CD4-positive, CD25-positive, alpha-beta regulatory T cell (primary cell): ENCODE measurements around the gene MED16. TPM values are rescaled to one million over a fixed set of nuclear protein-coding genes. Genes with fewer than 3 reads are reported as not detected.
A peak's percentile ranks its signal among the peaks of the same experiment; 100 is the strongest.

Experiments used
- ATAC-seq, 2 donors: fragments of 150-1000 bp; cut with Tn5 transposase; one replicate each; pipeline ENCODE4 v1.10.0; 2021; ENCODE audit warnings: low read depth in 2 of 2, moderate number of reproducible peaks in 2 of 2, moderate library complexity in 1 of 2
- DNase-seq, 3 donors: peaks; one replicate each; pipeline versions ENCODE4 v3.0.0 to v3.0.0-alpha.2; 2012 to 2022; ENCODE audit warnings: mixed read lengths in 1 of 3
- H3K27ac ChIP-seq: one replicate; pipeline ENCODE4 v1.7.0; 2013; ENCODE audit warnings: mild to moderate bottlenecking, low read length; ENCODE audit not compliant: insufficient read depth, poor library complexity, severe bottlenecking
- H3K27me3 ChIP-seq: one replicate; pipeline ENCODE4 v1.7.0; 2013; ENCODE audit warnings: low read length; ENCODE audit not compliant: control insufficient read depth, insufficient read depth
- H3K36me3 ChIP-seq: one replicate; pipeline ENCODE4 v1.7.0; 2013; ENCODE audit warnings: mild to moderate bottlenecking, low read length, moderate library complexity; ENCODE audit not compliant: control insufficient read depth, insufficient read depth
- H3K4me1 ChIP-seq: 2 replicates; pipeline ENCODE4 v1.7.0; 2013; ENCODE audit warnings: mild to moderate bottlenecking, low read length; ENCODE audit not compliant: insufficient read depth, control insufficient read depth, poor library complexity, severe bottlenecking
- H3K4me3 ChIP-seq: one replicate; pipeline ENCODE4 v1.7.0; 2013; ENCODE audit warnings: low read depth, mild to moderate bottlenecking, low read length, moderate library complexity
- H3K9me3 ChIP-seq, 2 experiments: 1 replicate in 1 of 2; 2 replicates in 1 of 2; pipeline ENCODE4 v1.7.0; 2013; ENCODE audit warnings: low read length in 2 of 2, mild to moderate bottlenecking in 1 of 2, moderate library complexity in 1 of 2; ENCODE audit not compliant: control insufficient read depth in 2 of 2
- H3K27ac Mint-ChIP-seq, 3 donors: one replicate each; pipeline ENCODE4 v1.8.0; 2020 to 2022; ENCODE audit warnings: mild to moderate bottlenecking in 3 of 3, mixed read lengths in 3 of 3, moderate library complexity in 2 of 3
- H3K27me3 Mint-ChIP-seq: one replicate; pipeline ENCODE4 v1.8.0; 2022; ENCODE audit warnings: mild to moderate bottlenecking, mixed read lengths
- H3K36me3 Mint-ChIP-seq: one replicate; pipeline ENCODE4 v1.8.0; 2020; ENCODE audit warnings: mixed read lengths
- H3K4me1 Mint-ChIP-seq, 4 donors: one replicate each; pipeline ENCODE4 v1.8.0; 2020 to 2022; ENCODE audit warnings: mixed read lengths in 4 of 4, mild to moderate bottlenecking in 1 of 4
- H3K4me3 Mint-ChIP-seq, 4 donors: one replicate each; pipeline ENCODE4 v1.8.0; 2020 to 2022; ENCODE audit warnings: mild to moderate bottlenecking in 4 of 4, mixed read lengths in 4 of 4, moderate library complexity in 3 of 4
- H3K9me3 Mint-ChIP-seq, 7 donors: one replicate each; pipeline ENCODE4 v1.8.0; 2020 to 2022; ENCODE audit warnings: mixed read lengths in 7 of 7, mild to moderate bottlenecking in 3 of 7, moderate library complexity in 2 of 7
- polyA plus RNA-seq, 4 donors: library from polyadenylated mRNA; unstranded; fragments of 300-500 nt; fragmentation: Illumina TruSeq; gene quantifications; one replicate each; pipeline ENCODE4 v1.2.3, GENCODE V29; 2021
- total RNA-seq: library from RNA; stranded (reverse); gene quantifications from one replicate; pipeline ENCODE4 v1.2.3, GENCODE V29; 2022

Gene MED16
- total and polyA plus RNA-seq, 5 donors from 2014 or later = 61.9 to 91.7 (median 79.5) TPM

DNA sequence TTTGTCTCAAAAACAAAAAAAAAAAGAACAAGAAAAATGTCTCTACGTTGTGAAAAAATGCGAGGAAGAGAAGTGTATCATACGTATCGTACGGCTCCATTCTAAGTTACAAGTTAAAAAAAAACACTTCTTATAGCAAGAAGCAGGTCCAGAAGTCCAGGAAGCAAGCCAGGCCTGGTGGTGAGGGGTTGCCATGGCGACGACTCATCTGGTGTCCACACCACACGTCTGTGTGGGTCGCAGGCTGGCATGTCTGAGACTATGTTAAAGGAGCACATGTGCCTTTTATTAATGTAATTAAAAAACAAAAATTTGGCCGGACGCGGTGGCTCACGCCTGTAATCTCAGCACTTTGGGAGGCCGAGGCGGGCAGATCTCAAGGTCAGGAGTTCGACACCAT lies 5.9 kb downstream of the MED16 start:
- Histone ChIP-seq H3K4me1 (peaks cover 7% of the 10 kb centered on the region), H3K9me3 (no peaks in the 10 kb centered on the region), H3K36me3 (peaks cover 55% of the 10 kb centered on the region), H3K4me3 (no peak overlapping the region), H3K27ac (no peak overlapping the region), H3K27me3 (no peaks in the 10 kb centered on the region)
- no peaks in the 10 kb centered on the region for H3K27me3 Mint-ChIP-seq
- H3K4me1 Mint-ChIP-seq = peaks cover 0 to 37% (median 4%) of the 10 kb centered on the region in 4 donors
- ATAC-seq (no peak), DNase-seq (no peak)
- H3K9me3 Mint-ChIP-seq = no peaks in the 10 kb centered on the region
- no peaks in the 10 kb centered on the region for H3K36me3 Mint-ChIP-seq
- H3K27ac Mint-ChIP-seq = no peak overlapping the region
- H3K4me3 Mint-ChIP-seq = no peak overlapping the region

GRCh38 chr19:885536-886224 lies 7.3 kb downstream of the MED16 start:
- H3K4me3 ChIP-seq = no peak overlapping the region
- DNase-seq (no peak), ATAC-seq (no peak)
- Mint-ChIP-seq H3K27ac (no peak overlapping the region), H3K36me3 (no peaks in the 10 kb centered on the region), H3K9me3 (no peaks in the 10 kb centered on the region), H3K4me1 (peaks cover 0 to 32% (median 2%) of the 10 kb centered on the region in 4 donors), H3K4me3 (no peak overlapping the region), H3K27me3 (no peaks in the 10 kb centered on the region)
- H3K36me3 ChIP-seq = peaks cover 68% of the 10 kb centered on the region
- H3K9me3 ChIP-seq = no peaks in the 10 kb centered on the region
- H3K4me1 ChIP-seq = peaks cover 2% of the 10 kb centered on the region
- H3K27ac ChIP-seq = no peak overlapping the region
- H3K27me3 ChIP-seq = no peaks in the 10 kb centered on the region

DNA sequence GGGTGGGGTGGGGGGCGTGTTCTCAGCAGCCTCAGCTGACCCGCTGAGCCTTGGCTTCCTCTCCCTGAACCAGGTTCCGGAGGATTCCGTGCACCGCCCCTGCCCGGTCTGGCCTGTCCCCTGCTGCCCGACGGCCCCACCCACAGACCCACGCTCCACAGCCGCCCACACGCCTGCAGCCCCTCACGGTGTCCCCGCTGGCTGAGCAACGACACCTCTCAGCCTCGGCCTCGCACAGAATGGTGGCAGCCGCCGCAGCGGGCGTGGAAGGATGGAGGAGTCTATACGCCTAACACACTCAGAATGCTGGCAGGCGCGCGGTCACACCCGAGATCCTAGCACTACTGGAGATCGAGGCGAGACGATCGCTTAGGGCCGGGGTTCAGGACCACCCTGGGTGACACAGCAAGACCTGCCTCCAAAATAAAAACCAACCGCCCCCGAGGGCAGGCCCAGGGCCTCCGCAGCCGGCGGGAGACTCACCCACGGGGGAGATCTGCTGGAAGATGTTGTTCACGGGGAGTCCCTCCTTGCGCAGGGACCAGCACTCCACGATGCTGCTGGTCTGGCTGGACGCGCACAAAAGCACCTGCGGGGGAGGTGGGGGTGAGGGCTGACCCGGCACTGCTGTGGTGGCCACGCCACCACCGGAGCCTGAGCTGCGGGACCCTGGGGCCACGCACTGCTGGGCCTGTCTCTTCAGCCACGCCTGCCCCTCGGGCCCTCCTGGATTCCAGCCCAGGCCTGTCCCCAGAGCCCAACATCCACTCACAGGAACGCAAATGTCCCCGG lies 8.4 kb downstream of the MED16 start:
- no peak overlapping the region for H3K27ac Mint-ChIP-seq
- H3K4me1 ChIP-seq = no peaks in the 10 kb centered on the region
- no peak overlapping the region for H3K4me3 Mint-ChIP-seq
- ATAC-seq (no peak), DNase-seq (no peak)
- peaks cover 60% of the 10 kb centered on the region for H3K36me3 ChIP-seq
- H3K9me3 ChIP-seq = no peaks in the 10 kb centered on the region
- H3K4me3 ChIP-seq = no peak overlapping the region
- no peak overlapping the region for H3K27ac ChIP-seq
- H3K4me1 Mint-ChIP-seq = peaks cover 0 to 22% (median 0%) of the 10 kb centered on the region in 4 donors
- H3K27me3 Mint-ChIP-seq = no peaks in the 10 kb centered on the region
- no peaks in the 10 kb centered on the region for H3K36me3 Mint-ChIP-seq
- H3K27me3 ChIP-seq = no peaks in the 10 kb centered on the region
- H3K9me3 Mint-ChIP-seq = no peaks in the 10 kb centered on the region

DNA sequence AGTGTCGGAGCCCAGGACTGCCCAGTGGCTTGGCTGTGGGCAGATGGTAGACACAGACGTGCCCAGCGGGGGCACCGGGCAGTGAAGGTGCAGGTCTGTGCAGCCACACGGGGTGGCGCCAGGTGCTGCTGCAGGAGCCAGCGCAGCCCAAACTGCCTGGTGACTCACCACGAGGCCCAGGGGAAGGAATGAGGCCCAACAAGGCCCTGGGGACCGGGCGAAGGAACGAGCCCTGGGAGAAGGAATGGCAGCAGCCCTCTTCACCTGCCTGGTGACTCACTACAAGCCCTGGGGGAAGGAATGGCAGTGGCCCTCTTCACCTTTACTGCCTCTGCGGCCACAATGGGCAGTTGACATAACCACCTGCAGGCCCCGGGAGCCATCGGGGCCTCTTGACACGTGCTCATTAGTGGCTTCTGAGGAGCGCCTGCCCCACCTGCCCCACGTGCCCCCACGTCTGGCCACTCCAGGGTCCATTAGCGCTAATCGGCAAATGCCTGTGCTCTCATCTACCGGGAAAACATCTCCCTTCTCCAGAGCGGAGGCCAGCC lies 9.3 kb downstream of the MED16 start:
- no peaks in the 10 kb centered on the region for H3K4me1 ChIP-seq
- no peak overlapping the region for H3K27ac Mint-ChIP-seq
- H3K36me3 Mint-ChIP-seq = no peaks in the 10 kb centered on the region
- no peak overlapping the region for H3K4me3 Mint-ChIP-seq
- DNase-seq = no peak
- no peak overlapping the region for H3K27ac ChIP-seq
- no peaks in the 10 kb centered on the region for H3K9me3 ChIP-seq
- H3K27me3 Mint-ChIP-seq = no peaks in the 10 kb centered on the region
- H3K9me3 Mint-ChIP-seq = no peaks in the 10 kb centered on the region
- H3K36me3 ChIP-seq = peaks cover 54% of the 10 kb centered on the region
- ATAC-seq = no peak
- no peaks in the 10 kb centered on the region for H3K27me3 ChIP-seq
- peaks cover 0 to 13% (median 0%) of the 10 kb centered on the region in 4 donors for H3K4me1 Mint-ChIP-seq
- no peak overlapping the region for H3K4me3 ChIP-seq

DNA sequence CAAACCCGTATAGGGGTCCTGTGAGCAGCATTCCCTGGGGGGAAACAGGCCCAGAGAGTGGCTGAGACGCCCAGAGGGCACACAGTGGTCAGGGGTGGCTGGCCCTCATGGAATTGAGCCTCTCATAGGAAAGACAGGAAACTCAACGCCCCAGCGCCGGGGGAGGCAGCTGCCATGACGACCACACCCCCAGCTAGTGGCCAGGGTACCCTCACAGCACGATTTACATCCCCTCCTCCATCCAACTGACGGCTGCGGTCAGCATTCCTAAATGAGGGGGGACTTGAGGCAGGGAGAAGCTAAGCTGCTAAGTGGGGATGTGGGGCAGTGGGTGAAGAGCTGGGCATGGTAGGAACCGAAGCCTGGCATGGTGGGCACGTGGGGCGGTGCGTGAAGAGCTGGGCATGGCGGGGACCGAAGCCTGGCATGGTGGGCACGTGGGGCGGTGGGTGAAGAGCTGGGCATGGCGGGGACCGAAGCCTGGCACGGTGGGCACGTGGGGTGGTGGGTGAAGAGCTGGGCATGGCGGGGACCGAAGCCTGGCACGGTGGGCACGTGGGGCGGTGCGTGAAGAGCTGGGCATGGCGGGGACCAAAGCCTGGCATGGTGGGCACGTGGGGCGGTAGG lies 10.0 kb downstream of the MED16 start:
- Histone ChIP-seq H3K36me3 (peaks cover 51% of the 10 kb centered on the region), H3K9me3 (no peaks in the 10 kb centered on the region), H3K27me3 (no peaks in the 10 kb centered on the region), H3K27ac (no peak overlapping the region), H3K4me1 (no peaks in the 10 kb centered on the region), H3K4me3 (no peak overlapping the region)
- Mint-ChIP-seq H3K27me3 (no peaks in the 10 kb centered on the region), H3K4me1 (peaks cover 0 to 8% (median 0%) of the 10 kb centered on the region in 4 donors), H3K4me3 (no peak overlapping the region), H3K27ac (no peak overlapping the region), H3K9me3 (no peaks in the 10 kb centered on the region), H3K36me3 (no peaks in the 10 kb centered on the region)
- DNase-seq (no peak), ATAC-seq (no peak)

GRCh38 chr19:881385-882071 lies 11.5 kb downstream of the MED16 start:
- no peak for ATAC-seq
- Mint-ChIP-seq H3K27ac (no peak overlapping the region), H3K36me3 (no peaks in the 10 kb centered on the region), H3K27me3 (no peaks in the 10 kb centered on the region), H3K4me1 (peaks cover 0 to 2% (median 0%) of the 10 kb centered on the region in 4 donors), H3K9me3 (no peaks in the 10 kb centered on the region), H3K4me3 (no peak overlapping the region)
- Histone ChIP-seq H3K4me3 (no peak overlapping the region), H3K27ac (no peak overlapping the region), H3K9me3 (no peaks in the 10 kb centered on the region), H3K4me1 (no peaks in the 10 kb centered on the region), H3K27me3 (no peaks in the 10 kb centered on the region), H3K36me3 (peaks cover 45% of the 10 kb centered on the region)
- no peak for DNase-seq

- H3K36me3 ChIP-seq = peaks cover 42% of the 10 kb centered on the region
Observed at GRCh38 chr19:879711-880438, 13.1 kb downstream of the MED16 start.

More at GRCh38 chr19:879711-880438, 13.1 kb downstream of the MED16 start:
- no peaks in the 10 kb centered on the region for H3K27me3 ChIP-seq
- Mint-ChIP-seq H3K36me3 (peaks cover 4% of the 10 kb centered on the region), H3K9me3 (no peaks in the 10 kb centered on the region), H3K27me3 (no peaks in the 10 kb centered on the region), H3K27ac (peak overlapping the region in 1 of 3 donors; percentile 86), H3K4me3 (no peak overlapping the region), H3K4me1 (peaks cover 0 to 3% (median 0%) of the 10 kb centered on the region in 4 donors)
- H3K4me1 ChIP-seq = no peaks in the 10 kb centered on the region
- H3K4me3 ChIP-seq = no peak overlapping the region
- ATAC-seq (no peak), DNase-seq (no peak)
- H3K27ac ChIP-seq = no peak overlapping the region
- no peaks in the 10 kb centered on the region for H3K9me3 ChIP-seq
